D341Med (cell line): ENCODE data around the gene RDH13.

Source experiments
- DNase-seq: peaks from one replicate; pipeline ENCODE4 v3.0.0; 2012; ENCODE audit warnings: low spot score

Gene RDH13

GRCh38 chr19:55091955-55092354 is 29.0 kb upstream of the RDH13 start:
- no peak for DNase-seq

GRCh38 chr19:55091126-55091910 is 28.4 kb upstream of the RDH13 start:
- no peak for DNase-seq

- no peak for DNase-seq
Measured at GRCh38 chr19:55090564-55090963, 27.6 kb upstream of the RDH13 start.

- DNase-seq, result no peak
Measured at GRCh38 chr19:55089342-55089944, 26.5 kb upstream of the RDH13 start.

- peak; percentile 89 for DNase-seq
Measured at GRCh38 chr19:55088543-55089341, 25.8 kb upstream of the RDH13 start.

GRCh38 chr19:55088021-55088451 is 25.1 kb upstream of the RDH13 start:
- DNase-seq, result no peak

GRCh38 chr19:55087542-55087901 is 24.6 kb upstream of the RDH13 start:
- DNase-seq, result no peak

- peak; percentile 84 for DNase-seq
Measured at GRCh38 chr19:55086730-55087541, 24.0 kb upstream of the RDH13 start.

- DNase-seq, result no peak
Measured at GRCh38 chr19:55085923-55086715, 23.2 kb upstream of the RDH13 start.

- DNase-seq, result no peak
Measured at GRCh38 chr19:55084416-55084815, 21.5 kb upstream of the RDH13 start.

GRCh38 chr19:55083004-55083850 is 20.3 kb upstream of the RDH13 start:
- no peak for DNase-seq

- DNase-seq, result no peak
Measured at GRCh38 chr19:55082020-55082851, 19.3 kb upstream of the RDH13 start.

GRCh38 chr19:55081770-55082019 is 18.7 kb upstream of the RDH13 start:
- DNase-seq, result no peak

- peak; percentile 93 for DNase-seq
Measured at GRCh38 chr19:55080968-55081769, 18.2 kb upstream of the RDH13 start.

- DNase-seq, result peak; percentile 97
Measured at GRCh38 chr19:55080121-55080967, 17.4 kb upstream of the RDH13 start.

- DNase-seq, result no peak
Measured at GRCh38 chr19:55079400-55080038, 16.6 kb upstream of the RDH13 start.

- DNase-seq, result no peak
Measured at GRCh38 chr19:55078996-55079395, 16.0 kb upstream of the RDH13 start.
